SU-DHL-6 (cell line): ENCODE results near the gene NECTIN3.

Experiments used
- H2AFZ ChIP-seq: fragments of 200-600 bp; sonication (generic); 2 replicates; pipeline ENCODE4 v1.6.1; 2014; ENCODE audit warnings: low read depth, mild to moderate bottlenecking, moderate library complexity, mixed read lengths, antibody characterized with exemption, low read length; ENCODE audit not compliant: severe bottlenecking
- H3F3A ChIP-seq: fragments of 200-600 bp; shearing (Covaris generic); 2 replicates; pipeline ENCODE4 v1.6.0; 2016; ENCODE audit warnings: antibody characterized with exemption, mild to moderate bottlenecking; ENCODE audit not compliant: insufficient read depth
- H3K27ac ChIP-seq: fragments of 200-600 bp; sonication (generic); 2 replicates; pipeline ENCODE4 v1.5.1; 2016; ENCODE audit warnings: low read depth, mild to moderate bottlenecking, low read length, moderate library complexity, mixed read lengths
- H3K27me3 ChIP-seq: fragments of 200-600 bp; sonication (generic), shearing (Covaris generic); 2 replicates; pipeline ENCODE4 v1.6.0; 2014; ENCODE audit warnings: mild to moderate bottlenecking, low read length
- H3K36me3 ChIP-seq: fragments of 200-600 bp; sonication (generic); 2 replicates; pipeline ENCODE4 v1.6.1; 2014; ENCODE audit warnings: mild to moderate bottlenecking, low read length, mixed read lengths
- H3K4me2 ChIP-seq: fragments of 300-600, 200-600 bp; shearing (Covaris generic), sonication (generic); 2 replicates; pipeline ENCODE4 v1.6.0; 2014; ENCODE audit warnings: low read length, low read depth, mild to moderate bottlenecking; ENCODE audit not compliant: poor library complexity, severe bottlenecking
- H3K4me3 ChIP-seq: fragments of 200-600 bp; sonication (generic); 2 replicates; pipeline ENCODE4 v1.5.1; 2014; ENCODE audit warnings: antibody characterized with exemption, low read length, mild to moderate bottlenecking, mixed read lengths; ENCODE audit not compliant: insufficient read depth, poor library complexity, severe bottlenecking
- H3K79me2 ChIP-seq: fragments of 200-600 bp; sonication (generic); 2 replicates; pipeline ENCODE4 v1.6.1; 2014; ENCODE audit warnings: mild to moderate bottlenecking, low read length, moderate library complexity; ENCODE audit not compliant: insufficient read depth
- H3K9ac ChIP-seq: fragments of 200-600 bp; sonication (generic); 2 replicates; pipeline ENCODE4 v1.7.0; 2014; ENCODE audit warnings: mild to moderate bottlenecking, low read length
- H3K9me2 ChIP-seq: fragments of 200-600 bp; sonication (generic); replicated peaks from 2 replicates; pipeline ENCODE4 v1.6.1; 2014; ENCODE audit warnings: low read length; ENCODE audit not compliant: insufficient read depth
- H3K9me3 ChIP-seq: fragments of 200-600 bp; sonication (generic); 2 replicates; pipeline ENCODE4 v1.6.1; 2014; ENCODE audit warnings: low read length, mixed read lengths; ENCODE audit not compliant: insufficient read depth
- H4K20me1 ChIP-seq: fragments of 200-600 bp; sonication (generic); 2 replicates; pipeline ENCODE4 v1.6.1; 2014; ENCODE audit warnings: low read depth, mild to moderate bottlenecking, antibody characterized with exemption, low read length, moderate library complexity, mixed read lengths
- CTCF ChIP-seq: fragments of 200-600 bp; sonication (generic); IDR thresholded peaks from one replicate; pipeline ENCODE4 v1.5.1; 2017; ENCODE audit warnings: antibody characterized with exemption, mild to moderate bottlenecking, low read length, moderate library complexity; ENCODE audit not compliant: insufficient read depth, poor library complexity, severe bottlenecking
- EZH2phosphoT487 ChIP-seq: fragments of 200-600 bp; sonication (generic), shearing (Covaris generic); conservative IDR thresholded peaks from 2 replicates; pipeline ENCODE4 v1.6.1; 2018; ENCODE audit warnings: mild to moderate bottlenecking, antibody characterized with exemption, low read length, moderate library complexity, mixed read lengths

Gene NECTIN3

GRCh38 chr3:111128884-111129283, 57.3 kb downstream of the NECTIN3 start:
- Histone ChIP-seq H3K27ac (no peak overlapping the region), H3K9ac (no peak overlapping the region), H3K9me2 (no peaks in the 10 kb centered on the region), H3K9me3 (no peaks in the 10 kb centered on the region), H3K79me2 (no peaks in the 10 kb centered on the region), H3K4me3 (no peak overlapping the region), H3K4me2 (no peak overlapping the region), H2AFZ (no peak overlapping the region), H3F3A (no peaks in the 10 kb centered on the region), H4K20me1 (no peaks in the 10 kb centered on the region), H3K36me3 (no peaks in the 10 kb centered on the region), H3K27me3 (no peaks in the 10 kb centered on the region)
- TF ChIP-seq EZH2phosphoT487 = no peak
- no peak for TF ChIP-seq CTCF

- Histone ChIP-seq H3K36me3 (no peaks in the 10 kb centered on the region), H3K4me3 (no peak overlapping the region), H3K9me3 (no peaks in the 10 kb centered on the region), H3K79me2 (no peaks in the 10 kb centered on the region), H2AFZ (no peak overlapping the region), H3K9me2 (no peaks in the 10 kb centered on the region), H3F3A (no peaks in the 10 kb centered on the region), H4K20me1 (no peaks in the 10 kb centered on the region), H3K27me3 (no peaks in the 10 kb centered on the region), H3K9ac (no peak overlapping the region), H3K4me2 (no peak overlapping the region), H3K27ac (no peak overlapping the region)
- no peak for TF ChIP-seq EZH2phosphoT487
- TF ChIP-seq CTCF = no peak
Observed at GRCh38 chr3:111130827-111131226, 59.2 kb downstream of the NECTIN3 start.

- Histone ChIP-seq H3K9ac (no peak overlapping the region), H4K20me1 (no peaks in the 10 kb centered on the region), H3K9me3 (no peaks in the 10 kb centered on the region), H3K79me2 (no peaks in the 10 kb centered on the region), H3K27me3 (no peaks in the 10 kb centered on the region), H3K9me2 (no peaks in the 10 kb centered on the region), H3K4me3 (no peak overlapping the region), H3F3A (no peaks in the 10 kb centered on the region), H3K27ac (no peak overlapping the region), H3K36me3 (no peaks in the 10 kb centered on the region), H2AFZ (no peak overlapping the region), H3K4me2 (no peak overlapping the region)
- TF ChIP-seq CTCF (no peak), EZH2phosphoT487 (no peak)
Observed at GRCh38 chr3:111134302-111134701, 62.7 kb downstream of the NECTIN3 start.

- TF ChIP-seq EZH2phosphoT487 (no peak), CTCF (no peak)
- H3K9me3 ChIP-seq = no peaks in the 10 kb centered on the region
- no peaks in the 10 kb centered on the region for H3K9me2 ChIP-seq
- H4K20me1 ChIP-seq = no peaks in the 10 kb centered on the region
- no peak overlapping the region for H3K27ac ChIP-seq
- H3K79me2 ChIP-seq = no peaks in the 10 kb centered on the region
- H3K9ac ChIP-seq = no peak overlapping the region
- no peak overlapping the region for H2AFZ ChIP-seq
- no peaks in the 10 kb centered on the region for H3F3A ChIP-seq
- no peak overlapping the region for H3K4me3 ChIP-seq
- H3K4me2 ChIP-seq = no peak overlapping the region
- no peaks in the 10 kb centered on the region for H3K27me3 ChIP-seq
- H3K36me3 ChIP-seq = no peaks in the 10 kb centered on the region
Observed at GRCh38 chr3:111151438-111151837, 79.8 kb downstream of the NECTIN3 start.
